GM21576 (cell line): ENCODE measurements around the gene DDR2.
"Not testable (repeated sequence)": the region's sequence is repeated elsewhere in the genome, so short reads cannot be mapped to it uniquely, and the experiment has no call there.

ENCODE experiments used
- ATAC-seq: cut with Tn5 transposase; IDR thresholded peaks from one replicate; pipeline ENCODE4 v1.9.1; 2021; ENCODE audit warnings: mild to moderate bottlenecking, moderate library complexity; ENCODE audit not compliant: unreplicated experiment

Gene DDR2

GRCh38 chr1:162753998-162754585 is 121.8 kb downstream of the DDR2 start:
- no peak for ATAC-seq

GRCh38 chr1:162755306-162755705 is 123.0 kb downstream of the DDR2 start:
- no peak for ATAC-seq

GRCh38 chr1:162756523-162756922 is 124.3 kb downstream of the DDR2 start:
- ATAC-seq, result no peak

GRCh38 chr1:162757476-162757875 is 125.2 kb downstream of the DDR2 start:
- no peak for ATAC-seq

GRCh38 chr1:162765788-162766187 is 133.5 kb downstream of the DDR2 start:
- no peak for ATAC-seq

- ATAC-seq, result no peak
Measured at GRCh38 chr1:162772571-162773154, 140.4 kb downstream of the DDR2 start.

GRCh38 chr1:162774007-162774406 is 141.7 kb downstream of the DDR2 start:
- no peak for ATAC-seq

GRCh38 chr1:162779043-162779442 is 146.8 kb downstream of the DDR2 start:
- no peak for ATAC-seq

- ATAC-seq, result no peak
Measured at GRCh38 chr1:162782671-162783070, 150.4 kb downstream of the DDR2 start.

GRCh38 chr1:162784926-162785325 is 152.7 kb downstream of the DDR2 start:
- not testable (repeated sequence) for ATAC-seq

- ATAC-seq, result not testable (repeated sequence)
Measured at GRCh38 chr1:162788783-162789182, 156.5 kb downstream of the DDR2 start.

- ATAC-seq, result peak; percentile 99
Measured at GRCh38 chr1:162790303-162790984, 158.2 kb downstream of the DDR2 start, which contains the start of gene HSD17B7. TSS of gene HSD17B7 (plus strand) at chr1:162790702. CDS start at chr1:162790801, 99 bp downstream.

GRCh38 chr1:162790985-162791357 is 158.7 kb downstream of the DDR2 start:
- not testable (repeated sequence) for ATAC-seq

- not testable (repeated sequence) for ATAC-seq
Measured at GRCh38 chr1:162794284-162794683, 162.0 kb downstream of the DDR2 start.

- not testable (repeated sequence) for ATAC-seq
Measured at GRCh38 chr1:162796617-162797279, 164.5 kb downstream of the DDR2 start.

GRCh38 chr1:162799995-162800830 is 167.9 kb downstream of the DDR2 start:
- ATAC-seq, result peak; percentile 59

GRCh38 chr1:162807503-162807902 is 175.2 kb downstream of the DDR2 start:
- ATAC-seq, result not testable (repeated sequence)

- ATAC-seq, result not testable (repeated sequence)
Measured at GRCh38 chr1:162812357-162812756, 180.1 kb downstream of the DDR2 start.

- not testable (repeated sequence) for ATAC-seq
Measured at GRCh38 chr1:162818136-162818535, 185.9 kb downstream of the DDR2 start.

- not testable (repeated sequence) for ATAC-seq
Measured at GRCh38 chr1:162818666-162819065, 186.4 kb downstream of the DDR2 start.
